OCI-LY7 (cell line): Measurements from ENCODE around the gene TXNL1. TPM values are rescaled to one million over a fixed set of nuclear protein-coding genes. Genes with fewer than 3 reads are reported as not detected.

Experiments
- BruUV-seq: library from RNA; stranded (reverse); fragments of 400-500 nt; replicated peaks from 2 replicates; lab custom pipeline; 2021; lab: Mats Ljungman, UMichigan
- CTCF ChIA-PET: fragments of 300-600 bp; sonication (Branson Sonifier 250); formaldehyde crosslinking; loops from one replicate; lab custom pipeline; 2022; ENCODE audit warnings: antibody characterized with exemption; ENCODE audit not compliant: unreplicated experiment; lab: Charles Lee
- POLR2A ChIA-PET: fragments of 300-600 bp; sonication (Branson Sonifier 250); formaldehyde crosslinking; loops from one replicate; lab custom pipeline; 2022; ENCODE audit warnings: antibody characterized with exemption; lab: Charles Lee
- DNase-seq: peaks from one replicate; pipeline ENCODE4 v3.0.0-alpha.2; 2015; ENCODE audit warnings: low spot score
- H2AFZ ChIP-seq: fragments of 200-600 bp; sonication (generic), shearing (Covaris generic); 2 replicates; pipeline ENCODE4 v1.6.1; 2014; ENCODE audit warnings: mild to moderate bottlenecking, antibody characterized with exemption, low read length, moderate library complexity
- H3K27ac ChIP-seq: fragments of 200-600 bp; sonication (generic); 2 replicates; pipeline ENCODE4 v1.5.1; 2014; ENCODE audit warnings: mixed run types, low read depth, mild to moderate bottlenecking, moderate library complexity, low read length, inconsistent platforms; ENCODE audit not compliant: poor library complexity, severe bottlenecking
- H3K36me3 ChIP-seq: fragments of 200-600 bp; sonication (generic); 2 replicates; pipeline ENCODE4 v1.6.1; 2014; ENCODE audit warnings: mild to moderate bottlenecking, antibody characterized with exemption, low read length, moderate library complexity, mixed read lengths; ENCODE audit not compliant: insufficient read depth
- H3K4me1 ChIP-seq: fragments of 200-600 bp; sonication (generic); 2 replicates; pipeline ENCODE4 v1.5.1; 2014; ENCODE audit warnings: mild to moderate bottlenecking, low read length; ENCODE audit not compliant: insufficient read depth, poor library complexity, severe bottlenecking
- H3K4me2 ChIP-seq: fragments of 200-600 bp; sonication (generic); 2 replicates; pipeline ENCODE4 v1.6.1; 2014; ENCODE audit warnings: mild to moderate bottlenecking, low read length
- H3K4me3 ChIP-seq: fragments of 200-600 bp; sonication (generic); 2 replicates; pipeline ENCODE4 v1.5.1; 2014; ENCODE audit warnings: mild to moderate bottlenecking, low read depth, low read length; ENCODE audit not compliant: poor library complexity, severe bottlenecking
- H3K79me2 ChIP-seq: fragments of 200-600 bp; sonication (generic); 2 replicates; pipeline ENCODE4 v1.6.1; 2016; ENCODE audit warnings: low read depth, mild to moderate bottlenecking, low read length, moderate library complexity, mixed read lengths; ENCODE audit not compliant: insufficient read depth
- H3K9me2 ChIP-seq: fragments of 200-600 bp; sonication (generic); 2 replicates; pipeline ENCODE4 v1.6.1; 2016; ENCODE audit warnings: mild to moderate bottlenecking, low read length, mixed read lengths; ENCODE audit not compliant: insufficient read depth
- H3K9me3 ChIP-seq: fragments of 200-600 bp; sonication (generic); 2 replicates; pipeline ENCODE4 v1.6.1; 2014; ENCODE audit warnings: mild to moderate bottlenecking, mixed run types, low read length, mixed read lengths
- H4K20me1 ChIP-seq: fragments of 200-600 bp; sonication (generic); 2 replicates; pipeline ENCODE4 v1.6.1; 2014; ENCODE audit warnings: mild to moderate bottlenecking, antibody characterized with exemption, low read length, moderate library complexity, mixed read lengths; ENCODE audit not compliant: insufficient read depth
- EZH2phosphoT487 ChIP-seq: fragments of 200-600 bp; sonication (generic); IDR thresholded peaks from 2 replicates; pipeline ENCODE4 v1.6.1; 2018; ENCODE audit warnings: low read depth, borderline replicate concordance, mild to moderate bottlenecking, mixed run types, antibody characterized with exemption, low read length, moderate library complexity, mixed read lengths
- intact Hi-C: fragments of 100-400 bp; cut with micrococcal nuclease; formaldehyde crosslinking; loops from one replicate; pipeline ENCODE4 v1.10.0; 2022; ENCODE audit not compliant: unreplicated experiment
- total RNA-seq, 2 experiments: library from RNA; depleted of rRNA in 1 of 2; stranded (reverse); fragments of >200 nt in 1 of 2; shearing (Covaris generic) in 1 of 2; gene quantifications; 2 replicates each; pipeline ENCODE4 v1.2.3, GENCODE V29; 2014 to 2022
- TF ChIP-seq, protein P1 (sequence below): fragments of 200-600 bp; sonication (generic); conservative IDR thresholded peaks from 2 replicates; pipeline ENCODE4 v1.5.1; 2014; ENCODE audit warnings: mild to moderate bottlenecking, antibody characterized with exemption, low read length, moderate library complexity, mixed read lengths

TXNL1 gene
- total RNA-seq, 2 experiments from 2014 or later: 13.9 to 42.5 TPM

DNA sequence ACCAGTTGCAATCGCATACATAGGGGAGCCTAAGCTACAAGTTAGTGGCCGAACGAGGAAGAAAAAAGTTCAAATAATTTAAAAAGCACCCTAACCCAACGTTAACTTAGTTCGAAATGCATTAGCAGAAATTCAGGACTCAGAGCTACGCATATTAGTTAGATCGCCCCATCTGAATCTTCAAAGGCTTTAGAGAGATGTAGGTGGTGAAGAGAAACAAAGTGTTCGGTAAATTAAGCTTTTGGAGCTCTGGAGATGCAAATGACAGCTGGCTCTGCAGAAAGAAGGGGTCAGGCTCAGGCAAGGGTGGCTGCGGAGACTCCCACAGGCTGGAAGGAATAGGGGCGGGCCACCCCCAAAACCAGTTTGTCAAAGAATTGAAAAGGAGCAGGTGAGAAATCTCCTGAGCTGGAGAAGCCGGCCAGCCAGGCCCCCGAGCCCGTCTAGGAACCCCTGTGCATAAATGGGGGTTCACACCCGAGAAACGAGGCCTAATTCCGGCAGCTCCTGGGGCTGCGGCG lies 621 bp downstream of the TXNL1 start:
- intact Hi-C loops: no loop called here
- Histone ChIP-seq H3K79me2 (peaks cover 53% of the 10 kb centered on the region), H4K20me1 (no peaks in the 10 kb centered on the region), H3K4me2 (peak overlapping the region; percentile 92), H3K4me3 (peak overlapping the region; percentile 92), H3K9me2 (no peaks in the 10 kb centered on the region), H2AFZ (peak overlapping the region; percentile 43; the same call in 1 of the 2 replicates), H3K9me3 (no peaks in the 10 kb centered on the region), H3K36me3 (peaks cover 17% of the 10 kb centered on the region), H3K27ac (peak overlapping the region; percentile 51), H3K4me1 (peaks cover 17% of the 10 kb centered on the region)
- no peak for TF ChIP-seq EZH2phosphoT487
- TF ChIP-seq, protein P1, sequence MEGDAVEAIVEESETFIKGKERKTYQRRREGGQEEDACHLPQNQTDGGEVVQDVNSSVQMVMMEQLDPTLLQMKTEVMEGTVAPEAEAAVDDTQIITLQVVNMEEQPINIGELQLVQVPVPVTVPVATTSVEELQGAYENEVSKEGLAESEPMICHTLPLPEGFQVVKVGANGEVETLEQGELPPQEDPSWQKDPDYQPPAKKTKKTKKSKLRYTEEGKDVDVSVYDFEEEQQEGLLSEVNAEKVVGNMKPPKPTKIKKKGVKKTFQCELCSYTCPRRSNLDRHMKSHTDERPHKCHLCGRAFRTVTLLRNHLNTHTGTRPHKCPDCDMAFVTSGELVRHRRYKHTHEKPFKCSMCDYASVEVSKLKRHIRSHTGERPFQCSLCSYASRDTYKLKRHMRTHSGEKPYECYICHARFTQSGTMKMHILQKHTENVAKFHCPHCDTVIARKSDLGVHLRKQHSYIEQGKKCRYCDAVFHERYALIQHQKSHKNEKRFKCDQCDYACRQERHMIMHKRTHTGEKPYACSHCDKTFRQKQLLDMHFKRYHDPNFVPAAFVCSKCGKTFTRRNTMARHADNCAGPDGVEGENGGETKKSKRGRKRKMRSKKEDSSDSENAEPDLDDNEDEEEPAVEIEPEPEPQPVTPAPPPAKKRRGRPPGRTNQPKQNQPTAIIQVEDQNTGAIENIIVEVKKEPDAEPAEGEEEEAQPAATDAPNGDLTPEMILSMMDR: no peak
- no TSS peak for BruUV-seq
- ChIA-PET CTCF (no interaction called here), POLR2A (interaction anchor here (0.6 kb wide), 1 partner anchor 1163 kb away, joined by 3 read pairs; no protein-coding TSS in a partner anchor)
- DNase-seq: peak; percentile 8

DNA sequence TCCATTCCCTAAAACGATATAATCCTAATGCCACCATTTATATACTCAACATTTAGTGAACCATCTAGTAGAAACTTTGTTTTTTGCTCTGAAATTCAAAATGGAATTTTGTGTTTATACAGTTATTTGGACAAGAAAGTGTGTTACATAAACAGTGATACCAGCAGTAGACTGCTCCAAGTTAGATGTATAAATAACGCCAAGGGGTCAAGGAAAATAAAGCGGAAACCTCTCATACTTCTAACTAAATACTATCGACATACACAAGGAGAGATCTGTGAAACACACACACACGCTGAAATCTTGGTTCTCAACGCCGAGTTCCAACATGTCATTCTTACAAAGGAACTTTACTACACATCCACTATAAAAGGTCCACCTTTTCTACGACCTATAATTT lies 1.2 kb downstream of the TXNL1 start:
- ChIA-PET POLR2A (no interaction called here), CTCF (no interaction called here)
- Histone ChIP-seq H3K9me2 (no peaks in the 10 kb centered on the region), H3K4me3 (peak overlapping the region; percentile 92), H3K4me1 (peaks cover 17% of the 10 kb centered on the region), H3K4me2 (peak overlapping the region; percentile 92), H3K79me2 (peaks cover 59% of the 10 kb centered on the region), H3K9me3 (no peaks in the 10 kb centered on the region), H3K36me3 (peaks cover 23% of the 10 kb centered on the region), H2AFZ (no peak overlapping the region), H4K20me1 (no peaks in the 10 kb centered on the region), H3K27ac (peak overlapping the region; percentile 51)
- BruUV-seq: TSS peak; percentile 75
- intact Hi-C loops: no loop called here
- TF ChIP-seq, protein P1: no peak
- TF ChIP-seq EZH2phosphoT487: no peak
- DNase-seq: no peak

DNA sequence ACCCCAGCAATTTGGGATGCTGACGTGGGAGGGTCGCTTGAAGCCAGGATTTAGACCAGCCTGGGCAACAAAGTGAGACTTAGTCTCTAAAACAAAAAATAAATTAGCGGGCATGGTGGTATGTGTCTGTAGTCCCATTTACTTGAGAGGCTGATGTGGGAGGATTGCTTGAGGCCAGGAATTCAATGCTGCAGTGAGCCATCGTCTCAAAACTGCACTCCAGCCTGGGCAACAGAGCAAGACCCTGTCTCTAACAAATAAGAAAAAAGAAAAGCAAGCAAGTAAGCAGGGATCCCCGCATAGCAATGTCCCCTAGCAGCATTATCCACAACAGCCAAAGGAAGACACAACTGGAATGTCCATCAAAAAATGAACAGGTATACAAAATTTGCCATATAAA lies 3.4 kb downstream of the TXNL1 start:
- H3K27ac ChIP-seq: no peak overlapping the region
- DNase-seq: no peak
- no TSS peak for BruUV-seq
- H3K9me2 ChIP-seq: no peaks in the 10 kb centered on the region
- H4K20me1 ChIP-seq: no peaks in the 10 kb centered on the region
- H3K79me2 ChIP-seq: peaks cover 80% of the 10 kb centered on the region
- ChIA-PET POLR2A (no interaction called here), CTCF (no interaction called here)
- intact Hi-C loops: no loop called here
- H3K9me3 ChIP-seq: no peaks in the 10 kb centered on the region
- peaks cover 30% of the 10 kb centered on the region for H3K36me3 ChIP-seq
- TF ChIP-seq, protein P1: no peak
- TF ChIP-seq EZH2phosphoT487: no peak
- no peak overlapping the region for H3K4me3 ChIP-seq
- H2AFZ ChIP-seq: no peak overlapping the region
- H3K4me1 ChIP-seq: peaks cover 17% of the 10 kb centered on the region
- no peak overlapping the region for H3K4me2 ChIP-seq
